Naive B cell (primary cell): ENCODE data around the gene P2RY13. TPM values are rescaled to one million over a fixed set of nuclear protein-coding genes. Genes with fewer than 3 reads are reported as not detected.

Experiments used
- ATAC-seq, 2 donors: fragments of 150-1000 bp; cut with Tn5 transposase; 2 replicates each; pipeline ENCODE4 v1.10.0; 2021; ENCODE audit warnings: low read depth in 2 of 2, mild to moderate bottlenecking in 2 of 2, moderate library complexity in 2 of 2
- DNase-seq: peaks from one replicate; pipeline ENCODE4 v3.0.0; 2022
- H3K27ac Mint-ChIP-seq, 6 donors: one replicate each; pipeline ENCODE4 v1.8.0; 2020 to 2022; ENCODE audit warnings: mild to moderate bottlenecking in 6 of 6, mixed read lengths in 6 of 6, moderate library complexity in 5 of 6, inconsistent platforms in 2 of 6
- H3K27me3 Mint-ChIP-seq, 3 donors: one replicate each; pipeline ENCODE4 v1.8.0; 2021 to 2022; ENCODE audit warnings: mixed read lengths in 3 of 3, mild to moderate bottlenecking in 1 of 3
- H3K36me3 Mint-ChIP-seq, 2 donors: one replicate each; pipeline ENCODE4 v1.8.0; 2020 to 2022; ENCODE audit warnings: mixed read lengths in 2 of 2, inconsistent platforms in 1 of 2, mild to moderate bottlenecking in 1 of 2
- H3K4me1 Mint-ChIP-seq, 3 donors: one replicate each; pipeline ENCODE4 v1.8.0; 2020 to 2022; ENCODE audit warnings: mixed read lengths in 3 of 3, inconsistent platforms in 1 of 3, mild to moderate bottlenecking in 1 of 3, moderate library complexity in 1 of 3
- H3K4me3 Mint-ChIP-seq, 8 donors: one replicate each; pipeline ENCODE4 v1.8.0; 2020 to 2022; ENCODE audit warnings: mild to moderate bottlenecking in 8 of 8, mixed read lengths in 8 of 8, moderate library complexity in 8 of 8, inconsistent platforms in 2 of 8
- H3K9me3 Mint-ChIP-seq, 7 donors: one replicate each; pipeline ENCODE4 v1.8.0; 2020 to 2022; ENCODE audit warnings: mixed read lengths in 7 of 7, mild to moderate bottlenecking in 5 of 7, inconsistent platforms in 2 of 7, moderate library complexity in 1 of 7
- polyA plus RNA-seq, 6 donors: library from polyadenylated mRNA; unstranded; fragments of 300-500 nt; fragmentation: Illumina TruSeq; gene quantifications; one replicate each; pipeline ENCODE4 v1.2.3, GENCODE V29; 2021; ENCODE audit warnings: low read depth in 6 of 6

Gene P2RY13
- polyA plus RNA-seq, 6 donors from 2014 or later: 0.14 to 1.1 (median 0.29) TPM; not detected in 1

- Mint-ChIP-seq H3K27ac (no peak within 1 kb of the TSS), H3K4me3 (no peak within 1 kb of the TSS), H3K27me3 (no peaks in the 10 kb centered on the region), H3K9me3 (no peaks in the 10 kb centered on the region), H3K4me1 (no peaks in the 10 kb centered on the region), H3K36me3 (no peaks in the 10 kb centered on the region)
- no peak for ATAC-seq
- DNase-seq: no peak
These were observed 12.9 kb downstream of the P2RY13 start, which contains the start of gene GPR87 for GRCh38 chr3:151316267-151316991. Gene GPR87 (minus strand): TSS chr3:151316820. CDS start chr3:151300100, 16,720 bp downstream.

GRCh38 chr3:151315846-151316245 lies 13.5 kb downstream of the P2RY13 start:
- Mint-ChIP-seq H3K27me3 (no peaks in the 10 kb centered on the region), H3K4me1 (no peaks in the 10 kb centered on the region), H3K27ac (no peak overlapping the region), H3K36me3 (no peaks in the 10 kb centered on the region), H3K9me3 (no peaks in the 10 kb centered on the region), H3K4me3 (no peak overlapping the region)
- ATAC-seq: no peak
- no peak for DNase-seq

GRCh38 chr3:151315136-151315535 lies 14.2 kb downstream of the P2RY13 start:
- Mint-ChIP-seq H3K4me3 (no peak overlapping the region), H3K4me1 (no peaks in the 10 kb centered on the region), H3K27ac (peak overlapping the region in 1 of 6 donors; percentile 53), H3K36me3 (no peaks in the 10 kb centered on the region), H3K9me3 (no peaks in the 10 kb centered on the region), H3K27me3 (no peaks in the 10 kb centered on the region)
- ATAC-seq (no peak), DNase-seq (no peak)

- H3K27me3 Mint-ChIP-seq: no peaks in the 10 kb centered on the region
- H3K4me1 Mint-ChIP-seq: no peaks in the 10 kb centered on the region
- no peak overlapping the region for H3K27ac Mint-ChIP-seq
- H3K4me3 Mint-ChIP-seq: no peak overlapping the region
- DNase-seq (no peak), ATAC-seq (no peak)
- H3K36me3 Mint-ChIP-seq: no peaks in the 10 kb centered on the region
- no peaks in the 10 kb centered on the region for H3K9me3 Mint-ChIP-seq
These were observed 14.8 kb downstream of the P2RY13 start for GRCh38 chr3:151314593-151314992.

GRCh38 chr3:151314137-151314536 lies 15.2 kb downstream of the P2RY13 start:
- no peak overlapping the region for H3K4me3 Mint-ChIP-seq

GRCh38 chr3:151312972-151313371 lies 16.4 kb downstream of the P2RY13 start:
- Mint-ChIP-seq H3K9me3 (no peaks in the 10 kb centered on the region), H3K4me1 (no peaks in the 10 kb centered on the region), H3K4me3 (no peak overlapping the region), H3K27ac (no peak overlapping the region), H3K27me3 (no peaks in the 10 kb centered on the region), H3K36me3 (no peaks in the 10 kb centered on the region)
- DNase-seq (no peak), ATAC-seq (no peak)

More at GRCh38 chr3:151314137-151314536, 15.2 kb downstream of the P2RY13 start:
- no peaks in the 10 kb centered on the region for H3K9me3 Mint-ChIP-seq
- ATAC-seq (no peak), DNase-seq (no peak)
- no peak overlapping the region for H3K27ac Mint-ChIP-seq
- H3K36me3 Mint-ChIP-seq: no peaks in the 10 kb centered on the region
- H3K4me1 Mint-ChIP-seq: no peaks in the 10 kb centered on the region
- no peaks in the 10 kb centered on the region for H3K27me3 Mint-ChIP-seq

GRCh38 chr3:151309566-151309965 lies 19.8 kb downstream of the P2RY13 start:
- no peak for ATAC-seq
- Mint-ChIP-seq H3K4me1 (no peaks in the 10 kb centered on the region), H3K27me3 (no peaks in the 10 kb centered on the region), H3K36me3 (no peaks in the 10 kb centered on the region), H3K27ac (no peak overlapping the region), H3K9me3 (no peaks in the 10 kb centered on the region), H3K4me3 (no peak overlapping the region)
- no peak for DNase-seq

- H3K4me1 Mint-ChIP-seq: no peaks in the 10 kb centered on the region
- no peaks in the 10 kb centered on the region for H3K9me3 Mint-ChIP-seq
- no peak overlapping the region for H3K4me3 Mint-ChIP-seq
- peaks cover 0 to 8% (median 4%) of the 10 kb centered on the region in 3 donors for H3K27me3 Mint-ChIP-seq
- DNase-seq: no peak
- ATAC-seq: no peak
- peak overlapping the region in 1 of 6 donors; percentile 39 for H3K27ac Mint-ChIP-seq
- H3K36me3 Mint-ChIP-seq: no peaks in the 10 kb centered on the region
These were observed 21.5 kb downstream of the P2RY13 start for GRCh38 chr3:151307583-151308488.

GRCh38 chr3:151307131-151307530 lies 22.2 kb downstream of the P2RY13 start:
- Mint-ChIP-seq H3K36me3 (no peaks in the 10 kb centered on the region), H3K4me1 (no peaks in the 10 kb centered on the region), H3K27ac (no peak overlapping the region), H3K4me3 (no peak overlapping the region), H3K9me3 (no peaks in the 10 kb centered on the region), H3K27me3 (peaks cover 0 to 8% (median 5%) of the 10 kb centered on the region in 3 donors)
- ATAC-seq (no peak), DNase-seq (no peak)

- Mint-ChIP-seq H3K36me3 (no peaks in the 10 kb centered on the region), H3K27me3 (peaks cover 0 to 8% (median 5%) of the 10 kb centered on the region in 3 donors)
These were observed 23.1 kb downstream of the P2RY13 start for GRCh38 chr3:151306168-151306810.

GRCh38 chr3:151305775-151306151 lies 23.6 kb downstream of the P2RY13 start:
- no peaks in the 10 kb centered on the region for H3K4me1 Mint-ChIP-seq
- no peak overlapping the region for H3K4me3 Mint-ChIP-seq
- H3K27me3 Mint-ChIP-seq: peaks cover 0 to 8% (median 5%) of the 10 kb centered on the region in 3 donors

More at GRCh38 chr3:151306168-151306810, 23.1 kb downstream of the P2RY13 start:
- H3K4me1 Mint-ChIP-seq: no peaks in the 10 kb centered on the region
- no peaks in the 10 kb centered on the region for H3K9me3 Mint-ChIP-seq
- ATAC-seq (no peak), DNase-seq (no peak)
- no peak overlapping the region for H3K4me3 Mint-ChIP-seq
- H3K27ac Mint-ChIP-seq: no peak overlapping the region

GRCh38 chr3:151305060-151305774 lies 24.1 kb downstream of the P2RY13 start:
- peaks cover 0 to 8% (median 7%) of the 10 kb centered on the region in 3 donors for H3K27me3 Mint-ChIP-seq
- no peaks in the 10 kb centered on the region for H3K9me3 Mint-ChIP-seq
- H3K4me3 Mint-ChIP-seq: no peak overlapping the region
- no peak overlapping the region for H3K27ac Mint-ChIP-seq
- no peaks in the 10 kb centered on the region for H3K4me1 Mint-ChIP-seq
- H3K36me3 Mint-ChIP-seq: no peaks in the 10 kb centered on the region
- no peak for DNase-seq
- no peak for ATAC-seq

More at GRCh38 chr3:151305775-151306151, 23.6 kb downstream of the P2RY13 start:
- H3K36me3 Mint-ChIP-seq: no peaks in the 10 kb centered on the region
- ATAC-seq (no peak), DNase-seq (no peak)
- no peaks in the 10 kb centered on the region for H3K9me3 Mint-ChIP-seq
- no peak overlapping the region for H3K27ac Mint-ChIP-seq

GRCh38 chr3:151303751-151304150 lies 25.6 kb downstream of the P2RY13 start:
- DNase-seq (no peak), ATAC-seq (no peak)
- Mint-ChIP-seq H3K27ac (peak overlapping the region in 1 of 6 donors; percentile 61), H3K36me3 (no peaks in the 10 kb centered on the region), H3K4me3 (no peak overlapping the region), H3K4me1 (no peaks in the 10 kb centered on the region), H3K9me3 (no peaks in the 10 kb centered on the region), H3K27me3 (peaks cover 0 to 8% (median 8%) of the 10 kb centered on the region in 3 donors)
